ENCODE results near the gene CARS1. TPM values are rescaled to one million over a fixed set of nuclear protein-coding genes. Genes with fewer than 3 reads are reported as not detected.
A peak's percentile ranks its signal among the peaks of the same experiment; 100 is the strongest.

Gene CARS1
- polyA plus RNA-seq, 3 donors = 30.9 to 46.8 (median 35.7) TPM

GRCh38 chr11:3043315-3043871 is 13.8 kb downstream of the CARS1 start:
- Mint-ChIP-seq H3K4me1 (peaks cover 2% of the 10 kb centered on the region), H3K27me3 (ENCODE audit: low read depth in 3 of 3) (peaks cover 0 to 2% (median 0%) of the 10 kb centered on the region in 3 donors), H3K4me3 (no peak overlapping the region), H3K36me3 (peaks cover 73 to 88% of the 10 kb centered on the region in 2 donors), H3K9me3 (no peaks in the 10 kb centered on the region), H3K27ac (peak overlapping the region in 2 of 7 donors; percentile 41 to 55)
- no peak overlapping the region for H3K9ac ChIP-seq (ENCODE audit: insufficient read depth, low read length, poor library complexity, severe bottlenecking)
- peaks cover 54% of the 10 kb centered on the region for H3K79me2 ChIP-seq (ENCODE audit: insufficient read depth, low read length)
- peaks cover 55 to 93% of the 10 kb centered on the region in 2 donors for H3K36me3 ChIP-seq (replicated peaks in 1 of 2; ENCODE audit: control insufficient read depth in 1 of 2, insufficient read depth in 2 of 2, low read length in 2 of 2)
- no peak overlapping the region for H3K27ac ChIP-seq (ENCODE audit: low read depth in 1 of 2, low read length in 2 of 2)
- H2AFZ ChIP-seq (ENCODE audit: insufficient read depth, low read depth, low read length, poor library complexity, severe bottlenecking) = no peak overlapping the region
- no peaks in the 10 kb centered on the region for H3K27me3 ChIP-seq (ENCODE audit: control insufficient read depth in 2 of 2, insufficient read depth in 2 of 2, low read length in 2 of 2)
- no peak for DNase-seq
- intact Hi-C loops (cut with micrococcal nuclease) = no loop called here
- no peaks in the 10 kb centered on the region for H3K9me3 ChIP-seq (replicated peaks in 1 of 2; ENCODE audit: control insufficient read depth in 1 of 2, insufficient read depth in 1 of 2, low read length in 2 of 2)
- no peak overlapping the region for H3K4me2 ChIP-seq (replicated peaks; ENCODE audit: extremely low read depth, low read length, poor library complexity, severe bottlenecking)
- H3K4me1 ChIP-seq (ENCODE audit: control insufficient read depth in 1 of 2, insufficient read depth in 2 of 2, low read length in 2 of 2) = peaks cover 0 to under 1% of the 10 kb centered on the region in 2 donors
- H4K20me1 ChIP-seq (ENCODE audit: insufficient read depth, low read length) = peaks cover 71% of the 10 kb centered on the region
- no peak overlapping the region for H3K4me3 ChIP-seq (replicated peaks in 1 of 3; ENCODE audit: low read depth in 2 of 3, low read length in 3 of 3)
- no peak for TF ChIP-seq CTCF (IDR thresholded peaks at IDR 0.05)
- 88% methylated on average over 15 of the region's 16 CpGs for WGBS (ENCODE audit: insufficient coverage)

- peaks cover 7% of the 10 kb centered on the region in 2 donors for H3K4me1 ChIP-seq (ENCODE audit: control insufficient read depth in 1 of 2, insufficient read depth in 2 of 2, low read length in 2 of 2)
- no peaks in the 10 kb centered on the region for H3K9me3 ChIP-seq (replicated peaks in 1 of 2; ENCODE audit: control insufficient read depth in 1 of 2, insufficient read depth in 1 of 2, low read length in 2 of 2)
- Mint-ChIP-seq H3K4me3 (peak overlapping the region in 1 of 2 donors; percentile 16), H3K9me3 (no peaks in the 10 kb centered on the region), H3K27me3 (ENCODE audit: low read depth in 3 of 3) (peaks cover 0 to 2% (median 0%) of the 10 kb centered on the region in 3 donors), H3K36me3 (peaks cover 76 to 93% of the 10 kb centered on the region in 2 donors), H3K27ac (peak overlapping the region in 1 of 7 donors; percentile 41), H3K4me1 (peaks cover 9% of the 10 kb centered on the region)
- H3K27ac ChIP-seq (ENCODE audit: low read depth in 1 of 2, low read length in 2 of 2) = no peak overlapping the region
- no peak overlapping the region for H3K9ac ChIP-seq (ENCODE audit: insufficient read depth, low read length, poor library complexity, severe bottlenecking)
- H3K4me2 ChIP-seq (replicated peaks; ENCODE audit: extremely low read depth, low read length, poor library complexity, severe bottlenecking) = no peak overlapping the region
- intact Hi-C loops (cut with micrococcal nuclease) = no loop called here
- peaks cover 64% of the 10 kb centered on the region for H4K20me1 ChIP-seq (ENCODE audit: insufficient read depth, low read length)
- H3K36me3 ChIP-seq (replicated peaks in 1 of 2; ENCODE audit: control insufficient read depth in 1 of 2, insufficient read depth in 2 of 2, low read length in 2 of 2) = peaks cover 59 to 97% of the 10 kb centered on the region in 2 donors
- H2AFZ ChIP-seq (ENCODE audit: insufficient read depth, low read depth, low read length, poor library complexity, severe bottlenecking) = no peak overlapping the region
- no peak for TF ChIP-seq CTCF (IDR thresholded peaks at IDR 0.05)
- no peak for DNase-seq
- peaks cover 47% of the 10 kb centered on the region for H3K79me2 ChIP-seq (ENCODE audit: insufficient read depth, low read length)
- H3K27me3 ChIP-seq (ENCODE audit: control insufficient read depth in 2 of 2, insufficient read depth in 2 of 2, low read length in 2 of 2) = no peaks in the 10 kb centered on the region
- H3K4me3 ChIP-seq (replicated peaks in 1 of 3; ENCODE audit: low read depth in 2 of 3, low read length in 3 of 3) = no peak overlapping the region
- 96% methylated on average over 8 of the region's 11 CpGs for WGBS (ENCODE audit: insufficient coverage)
Observed at GRCh38 chr11:3042496-3043314, 14.5 kb downstream of the CARS1 start.

All from CD14-positive monocyte (primary cell).